Measurements from ENCODE around the gene PRMT7.
"Not testable (repeated sequence)": the region's sequence is repeated elsewhere in the genome, so short reads cannot be mapped to it uniquely, and the experiment has no call there.

PRMT7 gene

DNA sequence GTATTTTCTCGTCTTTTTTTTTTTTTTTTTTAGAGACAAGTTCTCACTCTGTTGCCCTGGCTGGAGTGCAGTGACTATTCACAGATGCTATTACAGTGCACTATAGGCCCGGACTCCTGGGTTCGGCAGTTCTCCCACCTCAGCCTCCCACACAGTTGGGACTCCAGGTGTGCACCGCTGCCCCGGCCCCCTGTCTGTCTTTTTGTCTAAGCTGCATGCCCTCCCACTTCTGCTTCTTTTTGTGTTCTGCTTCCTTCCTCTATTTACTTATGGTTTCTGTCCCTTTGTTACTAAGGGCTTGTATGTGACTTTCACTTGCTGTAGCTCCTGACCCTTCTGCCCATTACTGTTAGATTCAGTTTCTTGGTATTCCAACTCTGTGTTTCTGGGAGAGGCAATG is 26.0 kb upstream of the PRMT7 start:
- DNase-seq, result peak in 1 of 2 experiments; percentile 21

DNA sequence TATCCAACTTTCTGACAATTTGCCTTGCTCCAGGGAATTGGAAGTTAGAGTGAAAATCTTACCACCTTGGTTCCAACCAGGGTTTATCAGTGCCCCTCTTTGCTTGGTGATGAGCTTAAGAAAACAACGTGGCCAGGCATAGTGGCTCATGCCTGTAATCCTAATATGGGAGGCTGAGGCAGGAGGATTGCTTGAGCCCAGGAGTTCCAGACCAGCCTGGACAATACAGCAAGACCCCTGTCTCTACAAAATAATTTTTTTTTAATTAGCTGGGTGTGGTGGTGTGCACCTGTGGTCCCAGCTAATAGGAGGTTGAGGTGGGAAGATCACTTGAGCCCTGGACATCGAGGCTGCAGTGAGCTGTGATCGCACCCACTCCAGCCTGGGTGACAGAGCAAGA is 25.1 kb upstream of the PRMT7 start:
- no peak for DNase-seq

DNA sequence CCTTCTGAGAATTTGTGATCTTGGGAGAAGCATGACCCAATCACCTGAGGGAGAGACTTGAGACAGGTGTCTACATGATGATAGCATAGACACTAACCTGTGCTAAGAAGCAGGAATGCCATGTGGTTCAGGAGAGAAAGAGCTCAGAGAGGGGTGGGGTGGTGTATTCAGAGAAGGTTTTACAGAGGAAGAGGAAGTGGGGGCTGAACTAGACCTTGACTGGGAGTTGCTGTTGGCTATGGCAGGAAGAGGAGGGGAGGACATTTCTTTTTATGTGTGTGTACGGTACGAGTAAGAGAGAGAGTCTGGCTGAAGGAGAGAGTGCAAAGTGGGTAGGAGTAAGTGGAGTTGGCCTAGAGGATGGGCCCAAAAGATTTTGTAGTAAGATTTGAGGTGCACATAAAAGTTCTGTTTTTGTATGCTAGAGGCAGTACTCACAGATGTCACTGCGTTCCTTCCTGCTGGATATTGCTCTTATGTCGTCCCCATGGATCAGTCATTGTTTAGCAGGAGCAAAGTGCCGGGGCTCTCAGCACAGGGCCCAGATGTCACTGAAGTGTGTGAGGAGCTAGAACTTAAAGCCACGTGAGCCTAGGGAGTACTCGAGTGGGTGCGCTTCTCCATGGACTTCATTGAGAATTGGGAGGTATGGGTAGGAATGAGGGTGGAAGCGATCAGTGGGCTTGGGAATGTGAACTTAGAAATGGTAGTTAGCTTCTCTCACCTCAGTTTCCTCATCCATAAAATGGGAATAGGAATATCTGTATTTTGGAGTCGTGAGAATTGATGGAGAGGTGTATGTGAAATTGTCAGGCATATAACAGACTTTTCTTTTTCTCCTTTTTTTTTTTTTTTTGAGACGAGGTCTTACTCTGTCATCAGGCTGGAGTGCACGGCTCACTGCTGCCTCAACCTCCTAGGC is 24.4 kb upstream of the PRMT7 start:
- DNase-seq, result no peak

DNA sequence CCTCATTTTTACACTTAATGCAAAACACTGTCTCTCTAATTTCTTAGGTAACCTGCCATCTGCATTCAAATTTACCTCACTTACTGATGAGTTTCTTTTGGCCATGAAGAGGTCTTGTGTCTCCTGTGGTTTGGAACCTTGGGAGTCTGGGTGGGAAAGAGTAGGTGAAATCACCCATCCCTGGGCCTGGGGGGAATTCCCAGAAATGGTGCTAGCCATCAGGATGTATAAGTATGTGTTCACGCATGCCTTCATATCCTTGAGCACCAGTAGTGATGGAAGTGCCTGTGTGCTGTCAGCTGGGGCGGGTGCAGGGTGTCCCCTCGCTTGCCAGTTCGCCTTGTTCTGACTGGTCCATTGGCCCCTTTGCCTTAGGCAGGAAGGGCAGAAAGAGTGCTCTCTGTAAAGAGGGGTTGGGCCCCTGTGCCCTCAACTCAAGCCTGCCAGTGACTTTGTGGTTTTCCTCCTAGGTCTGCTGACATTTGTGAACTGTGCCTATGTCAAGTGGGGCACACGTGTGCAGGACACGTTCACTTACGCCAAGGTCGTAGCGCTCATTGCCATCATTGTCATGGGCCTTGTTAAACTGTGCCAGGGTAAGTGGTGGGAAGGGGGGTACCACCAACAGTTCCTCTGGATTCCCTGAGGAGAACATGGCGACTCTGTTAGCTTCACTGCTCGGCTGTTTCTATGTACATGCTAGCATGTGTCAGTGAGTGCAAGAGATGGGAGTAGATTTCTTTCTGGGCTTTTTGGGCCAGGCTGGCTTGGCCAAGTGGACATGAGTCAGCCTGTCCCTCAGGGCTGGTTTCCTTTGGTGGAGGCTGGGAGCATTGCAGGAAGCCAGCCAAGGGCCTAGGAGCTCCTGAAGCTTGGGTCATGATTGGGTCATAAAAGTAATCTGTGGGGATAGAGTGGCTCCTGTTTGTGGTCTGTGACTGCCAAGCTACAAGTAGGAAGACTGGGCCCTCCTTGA is 23.3 kb upstream of the PRMT7 start:
- peak in 1 of 2 experiments; percentile 30 for DNase-seq

DNA sequence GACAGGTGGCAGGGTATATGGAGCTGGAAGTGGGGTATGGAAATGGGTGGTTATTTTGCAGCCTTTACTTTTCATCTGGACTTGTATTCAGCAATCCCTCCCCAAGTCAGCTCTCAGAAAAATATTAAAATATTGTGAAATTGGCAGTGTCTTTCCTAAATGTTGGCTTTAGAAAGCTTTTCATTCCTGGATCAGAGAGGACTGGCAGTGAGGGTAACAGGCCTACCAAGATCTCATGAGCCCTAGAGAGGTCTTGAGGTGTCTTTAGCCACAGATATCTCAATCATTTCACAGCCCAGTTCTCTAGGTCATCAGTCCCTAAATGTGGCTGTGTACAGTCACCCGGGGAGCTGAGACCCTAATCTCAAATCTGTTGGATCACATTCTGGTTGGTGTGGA is 22.6 kb upstream of the PRMT7 start:
- DNase-seq, result no peak

DNA sequence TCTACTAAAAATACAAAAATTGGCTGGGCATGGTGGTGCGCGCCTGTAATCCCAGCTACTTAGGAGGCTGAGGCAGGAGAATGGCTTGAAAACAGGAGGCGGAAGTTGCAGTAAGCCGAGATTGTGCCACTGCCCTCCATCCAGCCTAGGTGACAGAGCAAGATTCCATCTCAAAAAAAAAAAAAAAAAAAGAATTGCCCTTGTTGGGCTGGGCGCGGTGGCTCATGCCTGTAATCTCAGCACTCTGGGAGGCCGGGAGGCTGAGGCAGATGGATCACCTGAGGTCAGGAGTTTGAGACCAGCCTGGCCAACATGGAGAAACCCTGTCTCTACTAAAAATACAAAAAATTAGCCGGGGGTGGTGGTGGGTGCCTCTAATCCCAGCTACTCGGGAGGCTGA is 22.0 kb upstream of the PRMT7 start:
- DNase-seq, result not testable (repeated sequence)

DNA sequence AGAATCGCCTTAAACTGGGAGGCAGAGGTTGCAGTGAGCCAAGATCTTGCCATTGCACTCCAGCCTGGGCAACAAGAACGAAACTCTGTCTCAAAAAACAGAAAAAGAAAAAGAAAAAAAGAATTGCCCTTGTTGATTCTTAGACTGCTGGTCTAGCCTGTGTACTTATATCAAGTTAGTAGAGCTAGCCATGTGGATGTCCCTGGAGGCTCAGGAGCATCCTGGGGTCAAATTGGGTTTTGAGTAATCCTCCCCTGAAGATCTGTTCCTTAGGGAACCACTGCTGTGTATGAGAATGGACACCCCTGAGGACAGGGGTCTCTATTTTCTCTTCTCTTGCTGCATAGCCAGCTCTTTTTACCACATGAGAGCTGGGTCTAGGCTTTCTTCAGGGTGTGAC is 21.6 kb upstream of the PRMT7 start:
- no peak for DNase-seq

DNA sequence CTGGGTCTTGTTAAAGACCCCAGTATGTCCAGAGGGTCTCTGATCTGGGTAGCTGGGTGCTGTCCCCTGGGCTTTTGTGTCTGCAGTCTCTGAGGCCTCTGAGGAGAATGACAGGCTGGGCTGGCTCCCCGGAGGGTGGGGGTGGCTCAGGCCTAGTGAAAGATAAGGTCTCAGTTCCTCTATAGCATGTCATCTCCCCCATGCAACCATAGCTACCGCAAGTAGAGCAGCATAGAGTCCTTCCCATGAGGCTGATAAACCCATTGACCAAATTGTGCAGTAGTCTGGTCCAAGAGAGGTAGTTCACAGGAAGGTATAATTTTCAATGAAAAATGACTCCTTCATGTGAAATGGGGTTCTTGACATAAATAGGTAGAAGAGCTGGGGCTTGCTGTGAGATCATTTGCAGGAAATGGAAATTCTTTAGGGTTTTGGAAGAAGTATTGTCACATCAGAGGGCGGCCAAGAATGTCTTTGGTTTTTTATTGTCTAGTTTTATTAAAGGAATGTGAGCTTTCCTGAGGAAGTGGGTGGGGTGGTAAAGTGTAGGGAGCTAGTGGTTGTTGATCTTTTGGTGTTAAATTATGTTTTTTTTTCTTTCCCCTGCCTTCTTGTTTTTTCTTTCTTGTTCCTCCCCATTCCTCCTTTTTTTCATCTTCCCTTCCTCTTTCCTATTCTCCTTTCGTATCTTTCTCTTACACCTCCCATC is 21.0 kb upstream of the PRMT7 start:
- DNase-seq, result peak; percentile 35 to 47

DNA sequence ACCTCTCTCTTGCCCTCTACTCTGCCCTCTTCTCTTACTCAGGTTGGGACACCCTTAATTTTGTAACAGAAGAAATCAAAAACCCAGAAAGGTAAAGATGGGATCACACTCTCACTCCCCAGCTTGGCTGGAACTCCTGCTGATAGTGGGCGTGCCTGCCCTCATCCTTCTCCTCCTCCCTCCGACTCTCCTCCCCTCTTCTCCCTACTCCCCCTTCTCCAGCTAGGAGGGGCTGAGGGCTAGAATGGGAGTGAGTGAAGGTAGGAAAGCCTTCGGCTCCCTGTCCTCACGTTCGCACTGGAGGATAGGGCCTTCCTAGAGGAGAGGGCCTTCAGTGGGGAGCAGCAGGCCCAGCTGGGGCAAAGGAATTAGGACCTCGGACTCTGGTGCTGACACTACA is 20.4 kb upstream of the PRMT7 start:
- DNase-seq, result no peak

DNA sequence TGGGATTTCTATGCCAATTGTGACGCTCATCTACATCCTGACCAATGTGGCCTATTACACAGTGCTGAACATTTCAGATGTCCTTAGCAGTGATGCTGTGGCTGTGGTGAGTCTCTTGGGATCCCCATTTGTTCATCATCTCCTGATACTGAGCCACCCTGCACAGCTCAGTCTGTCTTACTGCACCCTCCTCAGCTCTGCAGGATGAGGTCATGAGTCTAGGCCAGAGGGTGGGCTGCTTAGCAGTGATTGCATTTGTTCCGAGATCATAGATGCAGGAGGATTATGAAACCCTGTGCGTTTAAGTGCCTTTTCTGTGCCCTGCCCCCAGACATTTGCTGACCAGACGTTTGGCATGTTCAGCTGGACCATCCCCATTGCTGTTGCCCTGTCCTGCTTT is 19.6 kb upstream of the PRMT7 start:
- no peak for DNase-seq

DNA sequence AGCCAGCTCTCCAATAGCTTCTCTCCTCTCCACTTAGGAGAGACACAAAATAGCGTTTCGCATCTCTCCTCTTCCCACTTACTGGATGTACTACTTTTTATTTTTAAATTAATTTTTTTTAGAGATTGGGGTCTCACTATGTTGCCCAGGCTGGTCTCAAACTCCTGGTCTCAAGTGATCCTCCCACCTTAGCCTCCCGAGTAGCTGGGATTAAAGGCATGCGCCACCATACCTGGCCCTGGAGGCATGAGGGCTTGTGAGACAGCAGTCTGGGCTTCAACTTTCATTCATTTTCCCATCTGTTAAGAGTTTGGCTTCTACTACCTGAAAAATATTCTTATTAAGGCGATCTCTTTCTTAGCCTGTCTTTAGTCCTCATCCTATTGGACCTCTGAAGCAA is 18.4 kb upstream of the PRMT7 start:
- DNase-seq, result no peak

DNA sequence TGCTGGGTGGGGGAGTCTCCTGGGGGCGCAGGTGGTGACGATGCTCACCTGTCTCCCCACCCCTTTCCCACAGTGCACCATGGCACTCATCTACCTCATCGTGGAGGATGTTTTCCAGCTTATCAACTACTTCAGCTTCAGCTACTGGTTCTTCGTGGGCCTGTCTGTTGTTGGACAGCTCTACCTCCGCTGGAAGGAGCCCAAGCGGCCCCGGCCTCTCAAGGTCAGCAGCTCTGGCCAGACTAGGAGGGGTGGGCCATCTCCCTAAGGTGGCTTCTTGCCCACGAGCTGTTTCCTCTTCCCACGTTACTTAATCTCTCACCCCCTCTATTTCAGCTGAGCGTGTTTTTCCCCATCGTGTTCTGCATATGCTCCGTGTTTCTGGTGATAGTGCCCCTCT is 14.5 kb upstream of the PRMT7 start:
- DNase-seq, result no peak

DNA sequence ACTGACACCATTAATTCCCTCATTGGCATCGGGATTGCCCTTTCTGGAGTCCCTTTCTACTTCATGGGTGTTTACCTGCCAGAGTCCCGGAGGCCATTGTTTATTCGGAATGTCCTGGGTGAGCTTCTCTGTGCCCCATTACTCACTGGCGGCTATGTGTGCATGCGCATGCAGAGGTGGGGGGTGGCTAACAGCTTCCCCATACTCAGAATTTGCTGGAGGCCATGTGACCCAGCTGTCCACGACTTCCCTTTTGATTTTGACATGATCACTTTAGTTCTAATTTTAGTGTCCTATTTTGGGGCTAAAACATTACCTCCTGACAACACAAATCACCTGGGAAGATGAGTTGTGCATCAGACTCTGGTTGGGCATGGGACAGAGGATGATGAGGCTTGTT is 14.1 kb upstream of the PRMT7 start:
- DNase-seq, result no peak

DNA sequence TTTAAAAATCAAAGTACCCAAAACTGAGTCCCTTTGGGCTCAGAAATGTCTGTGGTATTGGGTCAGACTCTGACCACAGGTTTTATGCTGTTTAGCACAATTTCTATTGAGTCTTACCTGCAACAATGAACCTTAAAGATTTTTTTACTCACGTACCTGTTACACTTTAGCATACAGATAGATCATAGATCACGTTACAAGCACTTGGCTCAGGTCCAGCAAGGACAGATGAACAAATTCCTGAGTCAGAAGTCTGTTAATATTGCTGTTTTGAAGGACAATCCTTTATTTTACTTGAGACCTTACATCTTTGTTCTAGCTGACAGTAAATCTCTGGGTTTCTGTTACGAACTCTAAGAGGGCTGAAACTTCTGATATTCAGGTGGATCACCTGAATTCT is 12.9 kb upstream of the PRMT7 start:
- DNase-seq, result no peak

DNA sequence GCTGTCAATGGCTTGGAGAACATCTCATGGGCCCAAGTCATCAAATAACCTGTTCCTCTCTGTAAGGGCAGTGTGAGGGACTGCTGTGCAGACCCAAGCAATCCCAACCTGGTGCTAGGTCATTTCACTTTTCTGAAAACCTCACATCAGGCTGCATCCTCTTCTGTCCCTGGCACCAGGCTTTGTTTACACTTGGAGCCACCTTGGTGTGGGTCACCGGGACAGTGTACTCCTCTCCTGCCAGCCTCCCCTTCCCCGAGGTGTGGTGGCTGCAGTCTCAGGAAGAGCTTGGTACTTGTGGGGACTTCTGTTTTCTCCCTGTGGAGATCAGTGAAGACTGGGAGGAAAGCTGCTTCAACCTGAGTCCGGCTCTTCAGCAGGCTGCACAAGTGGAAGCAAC is 12.5 kb upstream of the PRMT7 start:
- DNase-seq, result no peak

DNA sequence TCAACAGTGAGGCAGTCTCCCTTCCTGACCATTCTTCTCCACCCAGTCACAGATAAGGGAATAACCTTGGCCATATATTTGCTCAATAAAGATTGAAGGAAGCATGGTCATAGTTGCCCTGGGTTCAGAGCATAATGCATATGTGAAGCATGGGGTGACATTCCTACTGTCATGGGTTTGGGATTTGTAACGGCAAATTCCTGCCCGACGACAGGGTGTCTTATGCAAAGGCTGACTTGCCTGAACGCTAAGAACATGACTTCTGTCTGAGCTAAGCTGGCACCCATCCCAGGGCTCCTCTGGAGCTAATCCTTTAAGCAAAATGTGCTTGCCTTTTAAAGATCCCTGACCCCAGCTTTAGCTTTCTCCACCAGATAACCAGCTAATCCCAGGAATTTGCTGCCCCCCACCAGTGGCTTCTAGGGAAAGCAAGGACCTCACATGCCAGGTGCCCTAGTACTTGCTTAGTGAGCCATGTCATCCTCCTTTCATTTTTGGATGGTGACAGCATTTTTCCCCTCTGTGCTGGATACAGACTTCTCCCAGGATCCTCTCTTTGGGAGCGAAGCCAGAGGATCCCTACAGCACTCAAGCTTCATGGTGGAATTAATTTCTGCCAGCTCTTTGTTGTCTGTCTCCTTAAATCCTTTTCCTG is 11.8 kb upstream of the PRMT7 start:
- no peak for DNase-seq

DNA sequence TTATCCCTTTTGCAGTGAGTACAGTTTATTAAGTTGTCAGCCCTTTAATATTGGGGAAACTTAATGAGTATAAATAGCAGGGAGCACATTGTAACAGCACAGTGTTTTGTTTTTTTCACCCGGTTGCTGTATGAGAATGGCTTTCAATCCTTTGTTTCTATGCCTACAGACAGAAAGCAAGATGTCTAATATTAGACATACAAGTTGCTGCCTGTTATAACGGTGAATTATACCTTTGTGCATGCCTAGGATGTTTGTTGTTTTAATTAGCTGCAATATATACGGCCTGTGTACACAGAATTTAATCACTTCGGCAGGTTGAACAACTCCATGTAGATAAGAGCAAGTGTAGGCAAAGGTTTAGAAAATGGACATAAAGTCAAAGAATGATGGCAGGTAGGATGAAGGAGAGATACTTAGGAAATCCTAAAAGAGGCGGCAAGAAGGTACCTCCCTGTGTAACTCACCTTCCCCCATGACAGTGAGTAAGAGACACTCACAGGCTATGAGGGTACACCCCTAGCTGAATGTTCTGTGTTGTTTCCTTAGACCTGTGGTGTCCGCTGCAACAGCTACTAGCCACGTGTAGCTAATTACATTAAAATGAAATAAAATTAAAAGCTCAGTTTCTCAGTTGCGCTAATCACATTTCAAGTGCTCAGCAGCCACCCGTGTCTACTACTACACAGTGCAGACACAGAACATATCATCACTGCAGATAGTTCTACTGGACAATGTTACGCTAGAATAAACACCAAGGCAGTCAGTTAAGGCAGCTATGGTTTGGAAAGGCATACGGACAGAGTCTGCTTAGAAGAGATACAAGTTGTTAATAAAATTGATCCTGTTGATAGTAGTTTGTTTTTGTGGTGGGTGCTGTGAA is 11.0 kb upstream of the PRMT7 start:
- no peak for DNase-seq

DNA sequence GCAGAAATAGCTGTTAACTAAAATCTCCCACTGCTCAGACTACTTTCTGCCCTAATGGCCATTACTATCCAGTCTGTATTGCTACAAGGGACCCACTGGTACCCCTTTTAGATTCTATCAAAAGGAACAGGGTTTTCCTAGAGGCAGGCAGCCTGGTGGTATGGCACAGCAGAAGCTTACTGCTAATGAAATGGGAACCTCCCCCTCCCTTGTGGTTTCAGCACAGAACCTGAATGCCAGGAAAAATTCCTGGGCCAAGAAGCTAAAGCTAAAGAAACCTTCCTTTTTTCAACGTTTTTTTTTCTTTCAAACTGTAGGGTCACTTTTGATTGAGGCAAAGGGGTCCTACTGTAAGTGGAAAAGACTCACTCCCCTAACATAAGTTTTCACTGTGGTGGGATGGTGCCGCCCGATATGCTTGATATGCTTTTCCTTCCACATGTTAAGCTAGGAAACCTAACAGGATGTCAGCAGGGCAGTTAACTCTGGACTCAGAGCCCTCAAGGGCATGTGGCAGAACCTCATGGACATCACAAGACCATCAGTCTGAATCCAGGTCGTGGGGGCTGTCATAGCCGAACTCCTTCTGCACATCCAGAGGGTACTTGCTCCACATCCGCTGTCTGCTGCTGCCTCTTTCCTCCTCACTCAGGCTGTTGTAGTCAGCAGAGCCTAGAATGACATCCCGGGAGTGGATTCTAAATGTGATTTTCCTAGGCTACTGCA is 9.9 kb upstream of the PRMT7 start:
- no peak for DNase-seq

DNA sequence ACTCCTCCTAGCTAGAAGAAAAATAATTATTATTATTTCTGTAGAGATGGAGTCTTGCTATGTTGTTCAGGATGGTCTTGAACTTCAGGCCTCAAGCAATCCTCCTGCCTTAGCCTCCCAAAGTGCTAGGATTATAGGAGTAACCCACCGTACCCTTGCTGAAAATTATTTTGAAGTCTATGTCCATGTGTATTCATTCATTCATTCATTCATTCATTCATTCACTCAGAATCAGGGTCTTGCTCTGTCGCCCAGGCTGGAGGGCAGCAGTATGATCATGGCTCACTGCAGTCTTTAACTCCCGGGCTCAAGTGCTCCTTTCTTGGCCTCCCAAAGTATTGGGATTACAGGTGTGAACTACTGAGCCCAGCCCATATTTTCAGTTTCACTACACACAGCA is 4.2 kb upstream of the PRMT7 start:
- DNase-seq, result no peak

DNA sequence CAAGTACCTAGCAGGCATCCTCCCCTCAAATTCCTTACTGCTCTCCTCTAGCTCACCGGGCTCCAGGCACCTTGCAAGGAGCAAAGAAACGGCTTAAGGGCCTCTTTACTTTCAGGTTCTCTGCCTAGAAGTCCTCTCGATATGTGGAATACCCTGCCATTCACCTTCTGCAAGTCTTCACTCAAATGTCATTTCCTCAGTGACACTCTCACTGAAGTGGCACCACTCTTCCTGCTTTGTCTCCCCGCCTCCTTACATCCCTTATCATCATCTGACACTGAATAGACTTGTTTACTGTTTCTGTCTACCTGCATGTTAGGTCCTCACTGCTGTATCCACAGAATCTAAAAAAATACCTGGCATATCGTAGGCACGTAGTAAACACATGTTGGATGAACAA is 1.0 kb upstream of the PRMT7 start:
- no peak for DNase-seq

DNA sequence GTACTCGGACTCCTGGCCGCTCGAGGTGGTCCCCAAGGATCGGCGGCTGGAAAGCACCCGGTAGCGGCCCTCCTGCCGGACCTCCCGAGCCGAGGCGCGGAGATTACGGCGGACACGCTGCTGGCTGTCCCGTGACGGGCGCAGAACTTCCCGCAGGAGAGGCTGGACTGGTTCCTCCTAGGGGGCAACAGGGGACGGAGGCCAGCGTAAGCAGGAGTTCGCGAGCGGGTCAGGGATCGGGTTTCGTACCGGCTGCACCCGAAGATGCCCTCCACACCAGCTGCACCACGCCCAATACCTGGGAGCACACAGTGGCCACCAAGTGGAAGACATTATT is 414 bp upstream of the PRMT7 start:
- DNase-seq, result no peak
